Measurements from ENCODE around the gene CD74.

GRCh38 chr5:150438873-150439546 lies 26.3 kb upstream of the CD74 start:
- TF ChIP-seq POLR2A (IDR thresholded peaks at IDR 0.05) (no peak), POLR2AphosphoS5 (IDR thresholded peaks at IDR 0.05) (no peak)

Measured in prostate gland (tissue), 1 donor.